ENCODE measurements around the gene SNAI3. TPM values are rescaled to one million over a fixed set of nuclear protein-coding genes. Genes with fewer than 3 reads are reported as not detected.

Gene SNAI3
- total and polyA plus RNA-seq, 2 of the 4 experiments (the other 2 are of a cell fraction): 0.21 TPM; not detected in 1

DNA sequence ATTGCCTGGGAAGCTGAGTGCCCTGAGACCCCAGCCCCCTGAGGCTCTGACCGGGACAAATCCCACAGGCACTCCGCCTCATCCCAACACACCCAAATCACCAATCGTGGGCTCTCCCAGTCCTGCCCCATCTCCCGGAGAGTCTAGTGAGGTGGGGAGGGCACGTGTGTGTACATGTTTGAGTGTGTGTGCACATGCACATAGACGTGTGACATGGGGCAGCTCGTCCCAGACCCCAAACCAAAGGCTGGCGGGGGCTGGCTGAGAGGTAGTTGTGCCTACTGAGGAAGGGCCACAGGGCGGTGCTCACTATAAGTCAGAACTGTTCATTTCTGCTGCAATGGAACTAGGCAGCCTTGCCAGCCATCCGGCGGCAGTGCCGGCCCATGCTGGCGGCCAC is 8.6 kb downstream of the SNAI3 start:
- no peak overlapping the region for H3K4me3 ChIP-seq (ENCODE audit: insufficient read depth, low read depth, low read length)
- H3K9ac ChIP-seq (ENCODE audit: low read depth, low read length): no peak overlapping the region
- H3K56ac ChIP-seq (ENCODE audit: extremely low read depth, insufficient read depth, low read length): no peak overlapping the region
- no peaks in the 10 kb centered on the region for H3K4me1 ChIP-seq (ENCODE audit: control insufficient read depth, insufficient read depth, low read length)
- in situ Hi-C loops (cut with MboI; ENCODE audit: low sequenced_read_pairs): no loop called here
- no peak for DNase-seq
- no peaks in the 10 kb centered on the region for H3K9me1 ChIP-seq (ENCODE audit: insufficient read depth, low read length)
- H3K23ac ChIP-seq (ENCODE audit: low read depth, low read length): no peak overlapping the region
- H3K36me3 ChIP-seq (ENCODE audit: control insufficient read depth, insufficient read depth, low read length): peaks cover 7% of the 10 kb centered on the region; the same call in 1 of the 2 replicates
- H3K4me2 ChIP-seq (ENCODE audit: low read depth, low read length): no peak overlapping the region
- no peak for ATAC-seq (ENCODE audit: low read depth)
- no peak overlapping the region for H3K4ac ChIP-seq (ENCODE audit: low read depth, low read length)
- no peaks in the 10 kb centered on the region for H3K79me1 ChIP-seq (ENCODE audit: low read depth in 1 of 2, low read length in 2 of 2)
- H4K8ac ChIP-seq (ENCODE audit: low read depth in 2 of 2, low read length in 2 of 2): no peak overlapping the region
- H3K18ac ChIP-seq (ENCODE audit: low read depth, low read length): no peak overlapping the region
- H3K27me3 ChIP-seq (ENCODE audit: control insufficient read depth, insufficient read depth, low read length): no peaks in the 10 kb centered on the region; the same call in 1 of the 2 replicates
- dilution Hi-C loops (cut with HindIII; ENCODE audit: low sequenced_read_pairs, unreplicated experiment): no loop called here
- no peak overlapping the region for H2BK20ac ChIP-seq (ENCODE audit: low read depth, low read length)
- 92% methylated on average over 7 of the region's 13 CpGs; no CpG with 5 or more reads in 1 of the 2 experiments for WGBS, 2 experiments (ENCODE audit: extremely low coverage in 2 of 2, insufficient read length in 1 of 2)
- H2AK5ac ChIP-seq (ENCODE audit: low read depth, low read length): no peak overlapping the region
- intact Hi-C loops (cut with micrococcal nuclease): no loop called here
- H2BK15ac ChIP-seq (ENCODE audit: low read depth, low read length): no peak overlapping the region
- no peak overlapping the region for H3K14ac ChIP-seq (replicated peaks; ENCODE audit: low read depth, low read length)
- 0 out of 2 replicates have a peak, but pooled peaks cover 9% of the 10 kb centered on the region for H4K20me1 ChIP-seq (ENCODE audit: insufficient read depth, low read length)
- TF ChIP-seq CHD1 (IDR thresholded peaks at IDR 0.05; ENCODE audit: low read depth, low read length): no peak
- no peak for TF ChIP-seq RCOR1 (IDR thresholded peaks at IDR 0.05; ENCODE audit: insufficient replicate concordance, low read length)
- no peak for TF ChIP-seq RFX5 (IDR thresholded peaks at IDR 0.05; ENCODE audit: low read depth, low read length)
- ChIA-PET POLR2A (ENCODE audit: unreplicated experiment) (no interaction called here), CTCF (interaction anchor here (0.6 kb wide), 1 partner anchor 214 kb away, joined by 3 read pairs; no protein-coding TSS in a partner anchor)
- H2AFZ ChIP-seq (replicated peaks; ENCODE audit: low read length, poor library complexity): no peak overlapping the region
- H4K5ac ChIP-seq (ENCODE audit: low read depth, low read length): no peak overlapping the region
- no peak overlapping the region for H2BK120ac ChIP-seq (ENCODE audit: low read depth, low read length)
- H3K27ac ChIP-seq (ENCODE audit: insufficient read depth, low read length): no peak overlapping the region
- no peak overlapping the region for H4K91ac ChIP-seq (ENCODE audit: insufficient read depth, low read depth, low read length)
- H3K9me3 ChIP-seq (ENCODE audit: control insufficient read depth, insufficient read depth, low read length): no peaks in the 10 kb centered on the region
- H2AK9ac ChIP-seq (replicated peaks; ENCODE audit: low read depth, low read length, poor library complexity): no peak overlapping the region
- no TSS peak for BruUV-seq (replicated peaks)
- no peak overlapping the region for H2BK5ac ChIP-seq (ENCODE audit: low read depth, low read length, poor library complexity, severe bottlenecking)

Data from IMR-90 (cell line).